ENCODE measurements around the gene EPM2A. TPM values are rescaled to one million over a fixed set of nuclear protein-coding genes. Genes with fewer than 3 reads are reported as not detected.

The EPM2A gene
- total RNA-seq (10 to 100 TPM in 4 of 5 donors, 1 to 10 TPM in 1; 9.0 to 13.5 (median 10.7) TPM), total RNA-seq (5.3 to 16.3 (median 8.7) reads per million in 29 experiments)
- total RNA-seq (2013) = 8.5 TPM

GRCh38 chr6:145735356-145736165, at the start of gene EPM2A:
TSS of gene EPM2A (minus strand) at chr6:145735520. CDS start at chr6:145735498, 22 bp downstream.
- peak in 34 of 35 experiments; percentile 1 to 66 (median 40) for DNase-seq
- no peaks in the 10 kb centered on the region for H3K27me3 ChIP-seq (replicated peaks in 1 of 2; ENCODE audit: control insufficient read depth in 2 of 2, extremely low read depth in 1 of 2, insufficient read depth in 2 of 2, low read length in 1 of 2)
- Mint-ChIP-seq H3K4me3 (peak within 1 kb of the TSS; percentile 95 to 99 (median 96)), H3K36me3 (no peaks in the 10 kb centered on the region), H3K4me1 (peaks cover 15 to 22% (median 22%) of the 10 kb centered on the region in 3 donors), H3K9me3 (no peaks in the 10 kb centered on the region), H3K27ac (peak within 1 kb of the TSS; percentile 96 to 99), H3K27me3 (no peaks in the 10 kb centered on the region)
- H3K9me3 ChIP-seq = no peaks in the 10 kb centered on the region
- ChIA-PET CTCF (interaction anchor here in 1 of 2 donors (0.5 to 2.1 kb wide), 4 partner anchors 8 to 152 kb away, joined by 4 to 16 read pairs (median 4); partner anchors contain the start of gene FBXO30), POLR2A (interaction anchor here (0.5 to 1.3 kb wide), 5 partner anchors 76 to 1468 kb away, joined by 3 to 9 read pairs (median 5); partner anchors contain the start of gene SHPRH (in 1 of the 2))
- peak within 1 kb of the TSS; percentile 79 to 92 for H3K4me3 ChIP-seq (ENCODE audit: control insufficient read depth in 1 of 2, extremely low read depth in 1 of 2, low read length in 1 of 2)
- WGBS (ENCODE audit: insufficient coverage) = under 1% methylated on average over 63 of the region's 69 CpGs
- no peaks in the 10 kb centered on the region for H3K36me3 ChIP-seq (ENCODE audit: control insufficient read depth in 2 of 2, extremely low read depth in 1 of 2, insufficient read depth in 1 of 2, low read length in 1 of 2)
- peak within 1 kb of the TSS; percentile 88 for H3K27ac ChIP-seq (ENCODE audit: low read length)
- H3K4me1 ChIP-seq (ENCODE audit: control insufficient read depth in 1 of 2, extremely low read depth in 1 of 2, insufficient read depth in 2 of 2, low read length in 2 of 2) = peaks cover 4% of the 10 kb centered on the region in 2 experiments
- ATAC-seq (replicated peaks in 1 of 4) = peak; percentile 71 to 79 (median 76)

GRCh38 chr6:145784683-145785082, 49.4 kb upstream of the EPM2A start:
- Mint-ChIP-seq H3K4me3 (no peak overlapping the region), H3K27me3 (peaks cover 0 to 2% of the 10 kb centered on the region in 2 donors), H3K27ac (no peak overlapping the region), H3K36me3 (peaks cover 27% of the 10 kb centered on the region), H3K4me1 (no peaks in the 10 kb centered on the region), H3K9me3 (peaks cover 10 to 12% (median 11%) of the 10 kb centered on the region in 3 donors)
- DNase-seq = no peak
- Histone ChIP-seq H3K36me3 (ENCODE audit: control insufficient read depth in 2 of 2, extremely low read depth in 1 of 2, insufficient read depth in 1 of 2, low read length in 1 of 2) (no peaks in the 10 kb centered on the region), H3K27me3 (replicated peaks in 1 of 2; ENCODE audit: control insufficient read depth in 2 of 2, extremely low read depth in 1 of 2, insufficient read depth in 2 of 2, low read length in 1 of 2) (no peaks in the 10 kb centered on the region), H3K27ac (ENCODE audit: low read length) (no peak overlapping the region), H3K4me3 (ENCODE audit: control insufficient read depth in 1 of 2, extremely low read depth in 1 of 2, low read length in 1 of 2) (no peak overlapping the region), H3K4me1 (ENCODE audit: control insufficient read depth in 1 of 2, extremely low read depth in 1 of 2, insufficient read depth in 2 of 2, low read length in 2 of 2) (no peaks in the 10 kb centered on the region), H3K9me3 (no peaks in the 10 kb centered on the region)
- ATAC-seq (replicated peaks in 1 of 4) = no peak
- POLR2A ChIA-PET = no interaction called here
- CTCF ChIA-PET = no interaction called here
- WGBS (ENCODE audit: insufficient coverage) = 67% methylated on average over 1 of the region's 1 CpG

GRCh38 chr6:145783796-145784195, 48.5 kb upstream of the EPM2A start:
- no peaks in the 10 kb centered on the region for H3K36me3 ChIP-seq (ENCODE audit: control insufficient read depth in 2 of 2, extremely low read depth in 1 of 2, insufficient read depth in 1 of 2, low read length in 1 of 2)
- no peaks in the 10 kb centered on the region for H3K27me3 ChIP-seq (replicated peaks in 1 of 2; ENCODE audit: control insufficient read depth in 2 of 2, extremely low read depth in 1 of 2, insufficient read depth in 2 of 2, low read length in 1 of 2)
- no peaks in the 10 kb centered on the region for H3K9me3 ChIP-seq
- Mint-ChIP-seq H3K27ac (no peak overlapping the region), H3K4me1 (no peaks in the 10 kb centered on the region), H3K9me3 (peaks cover 7 to 14% (median 13%) of the 10 kb centered on the region in 3 donors), H3K4me3 (no peak overlapping the region), H3K36me3 (peaks cover 27% of the 10 kb centered on the region), H3K27me3 (peaks cover 0 to 2% of the 10 kb centered on the region in 2 donors)
- ChIA-PET CTCF (no interaction called here), POLR2A (no interaction called here)
- DNase-seq (no peak), ATAC-seq (replicated peaks in 1 of 4) (no peak)
- 80% methylated on average over 1 of the region's 5 CpGs for WGBS (ENCODE audit: insufficient coverage)
- no peak overlapping the region for H3K27ac ChIP-seq (ENCODE audit: low read length)
- H3K4me1 ChIP-seq (ENCODE audit: control insufficient read depth in 1 of 2, extremely low read depth in 1 of 2, insufficient read depth in 2 of 2, low read length in 2 of 2) = no peaks in the 10 kb centered on the region
- no peak overlapping the region for H3K4me3 ChIP-seq (ENCODE audit: control insufficient read depth in 1 of 2, extremely low read depth in 1 of 2, low read length in 1 of 2)

- Mint-ChIP-seq H3K27ac (no peak overlapping the region), H3K4me3 (no peak overlapping the region), H3K36me3 (no peaks in the 10 kb centered on the region), H3K9me3 (peaks cover 0 to 16% (median 11%) of the 10 kb centered on the region in 3 donors), H3K4me1 (no peaks in the 10 kb centered on the region), H3K27me3 (peaks cover 0 to 2% of the 10 kb centered on the region in 2 donors)
- no peaks in the 10 kb centered on the region for H3K27me3 ChIP-seq (replicated peaks in 1 of 2; ENCODE audit: control insufficient read depth in 2 of 2, extremely low read depth in 1 of 2, insufficient read depth in 2 of 2, low read length in 1 of 2)
- no peaks in the 10 kb centered on the region for H3K4me1 ChIP-seq (ENCODE audit: control insufficient read depth in 1 of 2, extremely low read depth in 1 of 2, insufficient read depth in 2 of 2, low read length in 2 of 2)
- no peak for DNase-seq
- no peak for ATAC-seq (replicated peaks in 1 of 4)
- POLR2A ChIA-PET = no interaction called here
- CTCF ChIA-PET = interaction anchor here in 1 of 2 donors (1.2 kb wide), 1 partner anchor 115 kb away, joined by 3 read pairs; no protein-coding TSS in a partner anchor
- WGBS (ENCODE audit: insufficient coverage) = no CpG with 5 or more reads among the region's 1 CpG
- H3K36me3 ChIP-seq (ENCODE audit: control insufficient read depth in 2 of 2, extremely low read depth in 1 of 2, insufficient read depth in 1 of 2, low read length in 1 of 2) = no peaks in the 10 kb centered on the region
- no peak overlapping the region for H3K27ac ChIP-seq (ENCODE audit: low read length)
- H3K4me3 ChIP-seq (ENCODE audit: control insufficient read depth in 1 of 2, extremely low read depth in 1 of 2, low read length in 1 of 2) = no peak overlapping the region
- H3K9me3 ChIP-seq = no peaks in the 10 kb centered on the region
These were observed 37.5 kb upstream of the EPM2A start for GRCh38 chr6:145772846-145773245.

- no peaks in the 10 kb centered on the region for H3K9me3 ChIP-seq
- no peaks in the 10 kb centered on the region for H3K36me3 ChIP-seq (ENCODE audit: control insufficient read depth in 2 of 2, extremely low read depth in 1 of 2, insufficient read depth in 1 of 2, low read length in 1 of 2)
- H3K4me3 Mint-ChIP-seq = no peak overlapping the region
- CTCF ChIA-PET = no interaction called here
- DNase-seq (no peak), ATAC-seq (replicated peaks in 1 of 4) (no peak)
- no peaks in the 10 kb centered on the region for H3K27me3 Mint-ChIP-seq
- no peaks in the 10 kb centered on the region for H3K4me1 Mint-ChIP-seq
- H3K27me3 ChIP-seq (replicated peaks in 1 of 2; ENCODE audit: control insufficient read depth in 2 of 2, extremely low read depth in 1 of 2, insufficient read depth in 2 of 2, low read length in 1 of 2) = no peaks in the 10 kb centered on the region
- no peak overlapping the region for H3K27ac Mint-ChIP-seq
- no peaks in the 10 kb centered on the region for H3K36me3 Mint-ChIP-seq
- H3K4me3 ChIP-seq (ENCODE audit: control insufficient read depth in 1 of 2, extremely low read depth in 1 of 2, low read length in 1 of 2) = no peak overlapping the region
- no peak overlapping the region for H3K27ac ChIP-seq (ENCODE audit: low read length)
- peaks cover 0 to 4% (median 0%) of the 10 kb centered on the region in 3 donors for H3K9me3 Mint-ChIP-seq
- POLR2A ChIA-PET = no interaction called here
- H3K4me1 ChIP-seq (ENCODE audit: control insufficient read depth in 1 of 2, extremely low read depth in 1 of 2, insufficient read depth in 2 of 2, low read length in 2 of 2) = no peaks in the 10 kb centered on the region
These were observed 30.1 kb upstream of the EPM2A start for GRCh38 chr6:145765449-145765848.

GRCh38 chr6:145763742-145764141, 28.4 kb upstream of the EPM2A start:
- Mint-ChIP-seq H3K4me1 (no peaks in the 10 kb centered on the region), H3K36me3 (no peaks in the 10 kb centered on the region), H3K9me3 (no peaks in the 10 kb centered on the region), H3K27me3 (no peaks in the 10 kb centered on the region), H3K27ac (no peak overlapping the region), H3K4me3 (no peak overlapping the region)
- no peak overlapping the region for H3K4me3 ChIP-seq (ENCODE audit: control insufficient read depth in 1 of 2, extremely low read depth in 1 of 2, low read length in 1 of 2)
- H3K27ac ChIP-seq (ENCODE audit: low read length) = no peak overlapping the region
- DNase-seq (no peak), ATAC-seq (replicated peaks in 1 of 4) (no peak)
- CTCF ChIA-PET = no interaction called here
- POLR2A ChIA-PET = no interaction called here
- H3K36me3 ChIP-seq (ENCODE audit: control insufficient read depth in 2 of 2, extremely low read depth in 1 of 2, insufficient read depth in 1 of 2, low read length in 1 of 2) = no peaks in the 10 kb centered on the region
- H3K27me3 ChIP-seq (replicated peaks in 1 of 2; ENCODE audit: control insufficient read depth in 2 of 2, extremely low read depth in 1 of 2, insufficient read depth in 2 of 2, low read length in 1 of 2) = no peaks in the 10 kb centered on the region
- H3K4me1 ChIP-seq (ENCODE audit: control insufficient read depth in 1 of 2, extremely low read depth in 1 of 2, insufficient read depth in 2 of 2, low read length in 2 of 2) = no peaks in the 10 kb centered on the region
- no peaks in the 10 kb centered on the region for H3K9me3 ChIP-seq
